Measurements from ENCODE around the gene SCN4A. TPM values are rescaled to one million over a fixed set of nuclear protein-coding genes. Genes with fewer than 3 reads are reported as not detected.

Gene SCN4A
- total and polyA plus RNA-seq, 2 experiments from 2014 or later = 0.07 TPM; not detected in 1

DNA sequence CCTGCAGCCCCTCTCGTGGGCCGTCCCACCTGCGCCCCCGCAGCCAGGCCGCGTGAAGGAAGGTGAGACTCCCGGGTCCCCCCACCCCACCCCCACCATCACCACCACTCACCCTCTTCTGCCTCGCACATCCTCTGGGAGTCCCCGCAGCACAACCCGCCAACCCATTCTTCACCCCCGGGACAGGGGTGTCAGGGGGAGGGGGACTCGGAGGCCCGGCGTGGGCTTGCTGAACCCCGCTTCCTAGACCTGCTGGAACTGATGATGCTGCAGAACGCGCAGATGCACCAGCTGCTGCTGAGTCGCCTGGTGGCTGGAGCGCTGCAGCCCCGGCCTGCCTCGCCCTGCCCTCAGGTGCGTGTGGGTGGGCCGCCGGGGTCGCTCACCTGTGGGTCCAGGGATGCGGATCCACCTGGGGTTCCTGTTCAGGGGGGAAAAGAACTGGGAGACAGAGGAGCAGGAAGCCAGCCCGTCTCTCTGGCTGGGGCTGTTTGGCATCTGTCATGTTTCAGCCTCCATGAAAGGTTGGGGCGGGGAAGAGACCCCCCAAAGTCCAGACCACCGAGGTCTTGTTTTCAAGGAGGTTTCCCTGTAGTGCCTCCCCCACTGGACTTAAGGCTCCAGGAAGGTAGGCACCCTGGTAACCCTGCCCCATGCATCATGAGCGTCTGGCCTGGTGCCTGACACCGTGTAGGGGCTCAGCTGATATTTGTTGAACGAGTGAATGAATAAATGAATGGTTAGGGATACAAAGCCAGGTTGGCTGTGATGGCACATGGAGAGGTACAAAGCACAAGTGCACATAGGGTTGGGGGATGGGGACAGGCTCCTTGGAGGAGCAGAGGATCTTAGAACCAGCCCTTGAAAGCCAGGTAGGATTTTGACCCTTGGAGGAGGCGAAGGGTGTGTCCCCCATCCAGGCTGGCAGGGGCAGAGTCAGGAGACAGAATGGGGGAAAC lies 26.3 kb upstream of the SCN4A start:
- DNase-seq (ENCODE audit: low spot score) = no peak
- no peaks in the 10 kb centered on the region for H3K36me3 ChIP-seq (replicated peaks; ENCODE audit: insufficient read depth, low read depth)
- no peaks in the 10 kb centered on the region for H4K20me1 ChIP-seq (ENCODE audit: insufficient read depth, poor library complexity, severe bottlenecking)
- 47% methylated on average over 22 of the region's 33 CpGs for WGBS (ENCODE audit: low lambda C conversion rate, missing lambda C conversion rate)
- peaks cover 26% of the 10 kb centered on the region for H3K27me3 ChIP-seq
- peak overlapping the region; percentile 98 for H3K4me2 ChIP-seq
- H3K79me2 ChIP-seq = no peaks in the 10 kb centered on the region
- H3K9me2 ChIP-seq (replicated peaks; ENCODE audit: insufficient read depth) = no peaks in the 10 kb centered on the region
- peak overlapping the region; percentile 77 for H3K4me3 ChIP-seq
- H2AFZ ChIP-seq = peak overlapping the region; percentile 88
- H3K9me3 ChIP-seq (ENCODE audit: low read depth) = no peaks in the 10 kb centered on the region
- no peak for TF ChIP-seq EZH2phosphoT487 (IDR thresholded peaks at IDR 0.05; ENCODE audit: low read depth, severe bottlenecking, unreplicated experiment)
- no peak for TF ChIP-seq EZH2 (IDR thresholded peaks at IDR 0.05; ENCODE audit: borderline replicate concordance)
- TF ChIP-seq, protein P1, sequence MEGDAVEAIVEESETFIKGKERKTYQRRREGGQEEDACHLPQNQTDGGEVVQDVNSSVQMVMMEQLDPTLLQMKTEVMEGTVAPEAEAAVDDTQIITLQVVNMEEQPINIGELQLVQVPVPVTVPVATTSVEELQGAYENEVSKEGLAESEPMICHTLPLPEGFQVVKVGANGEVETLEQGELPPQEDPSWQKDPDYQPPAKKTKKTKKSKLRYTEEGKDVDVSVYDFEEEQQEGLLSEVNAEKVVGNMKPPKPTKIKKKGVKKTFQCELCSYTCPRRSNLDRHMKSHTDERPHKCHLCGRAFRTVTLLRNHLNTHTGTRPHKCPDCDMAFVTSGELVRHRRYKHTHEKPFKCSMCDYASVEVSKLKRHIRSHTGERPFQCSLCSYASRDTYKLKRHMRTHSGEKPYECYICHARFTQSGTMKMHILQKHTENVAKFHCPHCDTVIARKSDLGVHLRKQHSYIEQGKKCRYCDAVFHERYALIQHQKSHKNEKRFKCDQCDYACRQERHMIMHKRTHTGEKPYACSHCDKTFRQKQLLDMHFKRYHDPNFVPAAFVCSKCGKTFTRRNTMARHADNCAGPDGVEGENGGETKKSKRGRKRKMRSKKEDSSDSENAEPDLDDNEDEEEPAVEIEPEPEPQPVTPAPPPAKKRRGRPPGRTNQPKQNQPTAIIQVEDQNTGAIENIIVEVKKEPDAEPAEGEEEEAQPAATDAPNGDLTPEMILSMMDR (IDR thresholded peaks at IDR 0.05; ENCODE audit: poor library complexity) = no peak
- H3K4me1 ChIP-seq (ENCODE audit: insufficient read depth) = peaks cover 10% of the 10 kb centered on the region
- no peak overlapping the region for H3K27ac ChIP-seq

DNA sequence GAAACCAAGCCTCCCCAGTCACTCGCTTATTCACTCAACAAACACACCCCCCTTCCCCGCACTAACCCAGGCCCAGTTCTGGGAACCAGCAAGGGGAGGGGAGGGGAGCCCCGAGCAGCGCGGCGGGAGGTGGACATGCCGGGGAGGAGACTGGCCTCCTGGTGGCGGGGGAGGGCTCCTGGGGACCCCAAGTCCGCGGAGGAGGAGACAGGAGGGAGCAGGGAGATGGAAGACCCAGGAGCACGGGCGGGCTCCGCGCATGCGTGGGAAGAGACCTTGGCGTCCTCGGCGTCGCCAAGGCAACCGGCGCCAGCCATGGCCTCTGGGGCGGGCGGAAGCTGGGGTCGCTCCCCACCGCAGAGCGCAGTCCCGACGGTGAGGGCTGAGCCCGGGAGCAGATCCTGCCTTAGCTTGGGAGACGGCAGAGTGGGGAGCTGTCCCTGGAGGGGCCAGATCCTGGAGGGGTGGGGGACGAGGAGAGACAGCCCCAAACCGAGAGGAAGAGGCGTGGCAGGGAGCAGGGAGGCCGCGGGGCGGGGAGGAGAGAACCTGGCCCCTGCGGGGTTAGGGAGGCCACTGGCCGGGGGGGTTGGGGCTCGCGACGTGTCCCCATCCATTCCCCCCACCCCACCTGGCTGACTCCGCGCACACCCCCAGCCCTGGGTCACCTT lies 25.5 kb upstream of the SCN4A start, which contains the start of gene PRR29:
PRR29 (plus strand) TSS at position 302 of the 671 bp plus-strand sequence; CDS start at position 316, 14 bp downstream.
- H2AFZ ChIP-seq = peak within 1 kb of the TSS; percentile 88
- peak within 1 kb of the TSS; percentile 77 for H3K4me3 ChIP-seq
- WGBS (ENCODE audit: low lambda C conversion rate, missing lambda C conversion rate) = 1% methylated on average over 19 of the region's 43 CpGs
- H3K9me3 ChIP-seq (ENCODE audit: low read depth) = no peaks in the 10 kb centered on the region
- H3K4me1 ChIP-seq (ENCODE audit: insufficient read depth) = peaks cover 10% of the 10 kb centered on the region
- H3K36me3 ChIP-seq (replicated peaks; ENCODE audit: insufficient read depth, low read depth) = no peaks in the 10 kb centered on the region
- no peaks in the 10 kb centered on the region for H4K20me1 ChIP-seq (ENCODE audit: insufficient read depth, poor library complexity, severe bottlenecking)
- H3K79me2 ChIP-seq = no peaks in the 10 kb centered on the region
- H3K27me3 ChIP-seq = peaks cover 32% of the 10 kb centered on the region
- H3K9me2 ChIP-seq (replicated peaks; ENCODE audit: insufficient read depth) = no peaks in the 10 kb centered on the region
- TF ChIP-seq EZH2phosphoT487 (IDR thresholded peaks at IDR 0.05; ENCODE audit: low read depth, severe bottlenecking, unreplicated experiment) (no peak), EZH2 (IDR thresholded peaks at IDR 0.05; ENCODE audit: borderline replicate concordance) (no peak)
- TF ChIP-seq, protein P1 (IDR thresholded peaks at IDR 0.05; ENCODE audit: poor library complexity) = no peak
- H3K4me2 ChIP-seq = peak within 1 kb of the TSS; percentile 98
- peak; percentile 93 for DNase-seq (ENCODE audit: low spot score)
- no peak within 1 kb of the TSS for H3K27ac ChIP-seq

DNA sequence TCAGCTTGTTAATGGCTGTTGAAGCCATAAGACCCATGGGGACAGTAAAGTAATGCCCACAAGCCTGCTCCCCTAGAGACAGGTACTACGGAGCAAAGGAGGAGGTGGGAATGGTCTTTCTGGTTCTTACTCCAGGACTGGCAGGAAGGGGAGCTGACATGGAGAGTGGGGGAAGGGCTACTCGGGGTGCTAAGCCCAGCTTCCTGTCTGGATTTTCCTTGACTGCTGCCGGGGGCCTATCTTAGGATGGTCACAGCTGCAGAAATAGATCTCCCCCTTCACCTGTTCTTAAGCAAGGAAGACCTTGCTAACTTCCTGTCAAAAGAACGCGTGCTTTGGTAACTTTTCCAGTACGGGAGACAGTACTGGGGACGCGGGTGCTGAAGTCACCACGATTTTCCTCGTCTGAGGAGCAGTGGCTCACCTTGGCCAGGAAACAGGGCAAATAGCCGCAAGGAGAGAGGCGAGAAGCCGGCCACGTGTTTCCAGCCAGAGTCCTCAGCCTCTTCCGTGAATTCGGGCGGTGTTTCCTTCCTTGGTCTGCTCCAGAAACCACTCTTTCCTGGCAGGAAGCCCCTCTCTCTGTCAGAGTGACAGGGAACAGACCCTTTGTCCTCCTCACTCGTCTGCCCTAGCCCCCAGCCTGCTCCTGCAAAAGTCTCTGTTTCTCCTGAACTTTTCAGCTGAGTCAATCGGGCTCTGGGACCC lies 24.8 kb upstream of the SCN4A start:
- Histone ChIP-seq H4K20me1 (ENCODE audit: insufficient read depth, poor library complexity, severe bottlenecking) (no peaks in the 10 kb centered on the region), H2AFZ (peak overlapping the region; percentile 88), H3K4me2 (peak overlapping the region; percentile 98), H3K79me2 (no peaks in the 10 kb centered on the region), H3K9me2 (replicated peaks; ENCODE audit: insufficient read depth) (no peaks in the 10 kb centered on the region), H3K27me3 (peaks cover 34% of the 10 kb centered on the region), H3K36me3 (replicated peaks; ENCODE audit: insufficient read depth, low read depth) (no peaks in the 10 kb centered on the region), H3K9me3 (ENCODE audit: low read depth) (no peaks in the 10 kb centered on the region), H3K4me1 (ENCODE audit: insufficient read depth) (peaks cover 10% of the 10 kb centered on the region), H3K4me3 (peak overlapping the region; percentile 77), H3K27ac (no peak overlapping the region)
- no peak for DNase-seq (ENCODE audit: low spot score)
- TF ChIP-seq, protein P1 (IDR thresholded peaks at IDR 0.05; ENCODE audit: poor library complexity) = no peak
- TF ChIP-seq EZH2phosphoT487 (IDR thresholded peaks at IDR 0.05; ENCODE audit: low read depth, severe bottlenecking, unreplicated experiment) (no peak), EZH2 (IDR thresholded peaks at IDR 0.05; ENCODE audit: borderline replicate concordance) (no peak)
- WGBS (ENCODE audit: low lambda C conversion rate, missing lambda C conversion rate) = 16% methylated on average over 19 of the region's 19 CpGs
